ENCODE data around the gene TIAM1.

TIAM1 gene

GRCh38 chr21:31164713-31165694 lies 179.1 kb downstream of the TIAM1 start:
- Mint-ChIP-seq H3K9me3 (no peaks in the 10 kb centered on the region), H3K27me3 (no peaks in the 10 kb centered on the region), H3K27ac (no peak overlapping the region), H3K4me3 (no peak overlapping the region), H3K36me3 (ENCODE audit: low read depth) (peaks cover 27% of the 10 kb centered on the region), H3K4me1 (ENCODE audit: low read depth) (peaks cover 68% of the 10 kb centered on the region)

- Mint-ChIP-seq H3K27me3 (no peaks in the 10 kb centered on the region), H3K4me1 (ENCODE audit: low read depth) (peaks cover 83% of the 10 kb centered on the region), H3K4me3 (no peak overlapping the region), H3K36me3 (ENCODE audit: low read depth) (peaks cover 35% of the 10 kb centered on the region), H3K27ac (no peak overlapping the region), H3K9me3 (no peaks in the 10 kb centered on the region)
Observed at GRCh38 chr21:31162827-31163226, 181.2 kb downstream of the TIAM1 start.

GRCh38 chr21:31162079-31162699 lies 181.9 kb downstream of the TIAM1 start:
- Mint-ChIP-seq H3K4me1 (ENCODE audit: low read depth) (peaks cover 79% of the 10 kb centered on the region), H3K4me3 (no peak overlapping the region), H3K27ac (peak overlapping the region; percentile 43)

GRCh38 chr21:31161157-31161556 lies 182.9 kb downstream of the TIAM1 start:
- Mint-ChIP-seq H3K4me3 (no peak overlapping the region), H3K4me1 (ENCODE audit: low read depth) (peaks cover 80% of the 10 kb centered on the region)

More at GRCh38 chr21:31162079-31162699, 181.9 kb downstream of the TIAM1 start:
- no peaks in the 10 kb centered on the region for H3K9me3 Mint-ChIP-seq
- H3K27me3 Mint-ChIP-seq, result no peaks in the 10 kb centered on the region
- H3K36me3 Mint-ChIP-seq (ENCODE audit: low read depth), result peaks cover 39% of the 10 kb centered on the region

GRCh38 chr21:31159808-31160207 lies 184.3 kb downstream of the TIAM1 start:
- Mint-ChIP-seq H3K9me3 (peaks cover 4% of the 10 kb centered on the region), H3K36me3 (ENCODE audit: low read depth) (peaks cover 39% of the 10 kb centered on the region), H3K27ac (peak overlapping the region; percentile 81), H3K4me1 (ENCODE audit: low read depth) (peaks cover 71% of the 10 kb centered on the region), H3K4me3 (peak overlapping the region; percentile 57), H3K27me3 (no peaks in the 10 kb centered on the region)

More at GRCh38 chr21:31161157-31161556, 182.9 kb downstream of the TIAM1 start:
- Mint-ChIP-seq H3K9me3 (no peaks in the 10 kb centered on the region), H3K27ac (peak overlapping the region; percentile 72), H3K27me3 (no peaks in the 10 kb centered on the region), H3K36me3 (ENCODE audit: low read depth) (peaks cover 39% of the 10 kb centered on the region)

- Mint-ChIP-seq H3K4me3 (peak overlapping the region; percentile 7), H3K4me1 (ENCODE audit: low read depth) (peaks cover 66% of the 10 kb centered on the region), H3K36me3 (ENCODE audit: low read depth) (peaks cover 45% of the 10 kb centered on the region), H3K9me3 (peaks cover 4% of the 10 kb centered on the region), H3K27ac (peak overlapping the region; percentile 43), H3K27me3 (no peaks in the 10 kb centered on the region)
Observed at GRCh38 chr21:31158789-31159581, 185.1 kb downstream of the TIAM1 start.

- Mint-ChIP-seq H3K27ac (no peak overlapping the region), H3K27me3 (no peaks in the 10 kb centered on the region), H3K4me1 (ENCODE audit: low read depth) (peaks cover 56% of the 10 kb centered on the region), H3K36me3 (ENCODE audit: low read depth) (peaks cover 45% of the 10 kb centered on the region), H3K4me3 (no peak overlapping the region), H3K9me3 (peaks cover 4% of the 10 kb centered on the region)
Observed at GRCh38 chr21:31157756-31158155, 186.3 kb downstream of the TIAM1 start.

GRCh38 chr21:31156662-31157061 lies 187.4 kb downstream of the TIAM1 start:
- H3K4me1 Mint-ChIP-seq (ENCODE audit: low read depth), result peaks cover 49% of the 10 kb centered on the region
- peaks cover 45% of the 10 kb centered on the region for H3K36me3 Mint-ChIP-seq (ENCODE audit: low read depth)
- no peak overlapping the region for H3K4me3 Mint-ChIP-seq
- peaks cover 4% of the 10 kb centered on the region for H3K9me3 Mint-ChIP-seq
- no peaks in the 10 kb centered on the region for H3K27me3 Mint-ChIP-seq
- no peak overlapping the region for H3K27ac Mint-ChIP-seq

- H3K4me1 Mint-ChIP-seq (ENCODE audit: low read depth), result peaks cover 47% of the 10 kb centered on the region
- peaks cover 50% of the 10 kb centered on the region for H3K36me3 Mint-ChIP-seq (ENCODE audit: low read depth)
- H3K27me3 Mint-ChIP-seq, result no peaks in the 10 kb centered on the region
- no peak overlapping the region for H3K4me3 Mint-ChIP-seq
- H3K9me3 Mint-ChIP-seq, result peaks cover 4% of the 10 kb centered on the region
- no peak overlapping the region for H3K27ac Mint-ChIP-seq
Observed at GRCh38 chr21:31156169-31156568, 187.9 kb downstream of the TIAM1 start.

GRCh38 chr21:31151156-31152045 lies 192.7 kb downstream of the TIAM1 start:
- H3K4me3 Mint-ChIP-seq, result no peak overlapping the region

GRCh38 chr21:31145274-31145673 lies 198.8 kb downstream of the TIAM1 start:
- H3K9me3 Mint-ChIP-seq, result no peaks in the 10 kb centered on the region
- no peaks in the 10 kb centered on the region for H3K27me3 Mint-ChIP-seq
- H3K36me3 Mint-ChIP-seq (ENCODE audit: low read depth), result peaks cover 46% of the 10 kb centered on the region
- no peak overlapping the region for H3K4me3 Mint-ChIP-seq
- peaks cover 14% of the 10 kb centered on the region for H3K4me1 Mint-ChIP-seq (ENCODE audit: low read depth)
- H3K27ac Mint-ChIP-seq, result no peak overlapping the region

More at GRCh38 chr21:31151156-31152045, 192.7 kb downstream of the TIAM1 start:
- Mint-ChIP-seq H3K27me3 (no peaks in the 10 kb centered on the region), H3K9me3 (peaks cover 4% of the 10 kb centered on the region), H3K27ac (no peak overlapping the region), H3K4me1 (ENCODE audit: low read depth) (peaks cover 27% of the 10 kb centered on the region), H3K36me3 (ENCODE audit: low read depth) (peaks cover 76% of the 10 kb centered on the region)

GRCh38 chr21:31143036-31143435 lies 201.0 kb downstream of the TIAM1 start:
- H3K27me3 Mint-ChIP-seq, result no peaks in the 10 kb centered on the region
- peaks cover 7% of the 10 kb centered on the region for H3K4me1 Mint-ChIP-seq (ENCODE audit: low read depth)
- no peaks in the 10 kb centered on the region for H3K9me3 Mint-ChIP-seq
- H3K36me3 Mint-ChIP-seq (ENCODE audit: low read depth), result peaks cover 46% of the 10 kb centered on the region
- H3K4me3 Mint-ChIP-seq, result no peak overlapping the region
- H3K27ac Mint-ChIP-seq, result no peak overlapping the region

GRCh38 chr21:31142600-31142999 lies 201.5 kb downstream of the TIAM1 start:
- H3K36me3 Mint-ChIP-seq (ENCODE audit: low read depth), result peaks cover 44% of the 10 kb centered on the region
- H3K27ac Mint-ChIP-seq, result no peak overlapping the region
- no peaks in the 10 kb centered on the region for H3K27me3 Mint-ChIP-seq
- H3K9me3 Mint-ChIP-seq, result no peaks in the 10 kb centered on the region
- no peak overlapping the region for H3K4me3 Mint-ChIP-seq
- H3K4me1 Mint-ChIP-seq (ENCODE audit: low read depth), result peaks cover 5% of the 10 kb centered on the region
